Effector memory CD4-positive, alpha-beta T cell (primary cell): ENCODE results near the gene ABCA9.

ENCODE experiments used
- DNase-seq, 3 donors: peaks; one replicate each; pipeline ENCODE4 v3.0.0-alpha.2; 2020
- H3K27ac ChIP-seq: 2 replicates; pipeline ENCODE4 v1.7.0; 2013; ENCODE audit warnings: mild to moderate bottlenecking, low read length, moderate library complexity; ENCODE audit not compliant: insufficient read depth, poor library complexity, severe bottlenecking
- H3K27me3 ChIP-seq: replicated peaks from 2 replicates; pipeline ENCODE4 v1.7.0; 2013; ENCODE audit warnings: mild to moderate bottlenecking, low read length; ENCODE audit not compliant: insufficient read depth, control insufficient read depth, poor library complexity, severe bottlenecking
- H3K36me3 ChIP-seq: 2 replicates; pipeline ENCODE4 v1.7.0; 2013; ENCODE audit warnings: mild to moderate bottlenecking, low read length, moderate library complexity; ENCODE audit not compliant: control insufficient read depth, insufficient read depth
- H3K4me1 ChIP-seq: 2 replicates; pipeline ENCODE4 v1.7.0; 2013; ENCODE audit warnings: low read length, mild to moderate bottlenecking; ENCODE audit not compliant: control insufficient read depth, insufficient read depth, poor library complexity, severe bottlenecking
- H3K4me3 ChIP-seq: 2 replicates; pipeline ENCODE4 v1.7.0; 2013; ENCODE audit warnings: low read length, low read depth, mild to moderate bottlenecking; ENCODE audit not compliant: insufficient read depth, poor library complexity, severe bottlenecking
- H3K9me3 ChIP-seq: 2 replicates; pipeline ENCODE4 v1.7.0; 2013; ENCODE audit warnings: mild to moderate bottlenecking, low read length, moderate library complexity; ENCODE audit not compliant: control insufficient read depth
- total RNA-seq, 3 donors: gene quantifications; one replicate each; lab custom pipeline; 2026; lab: John Stamatoyannopoulos, UW

ABCA9 gene, protein sequence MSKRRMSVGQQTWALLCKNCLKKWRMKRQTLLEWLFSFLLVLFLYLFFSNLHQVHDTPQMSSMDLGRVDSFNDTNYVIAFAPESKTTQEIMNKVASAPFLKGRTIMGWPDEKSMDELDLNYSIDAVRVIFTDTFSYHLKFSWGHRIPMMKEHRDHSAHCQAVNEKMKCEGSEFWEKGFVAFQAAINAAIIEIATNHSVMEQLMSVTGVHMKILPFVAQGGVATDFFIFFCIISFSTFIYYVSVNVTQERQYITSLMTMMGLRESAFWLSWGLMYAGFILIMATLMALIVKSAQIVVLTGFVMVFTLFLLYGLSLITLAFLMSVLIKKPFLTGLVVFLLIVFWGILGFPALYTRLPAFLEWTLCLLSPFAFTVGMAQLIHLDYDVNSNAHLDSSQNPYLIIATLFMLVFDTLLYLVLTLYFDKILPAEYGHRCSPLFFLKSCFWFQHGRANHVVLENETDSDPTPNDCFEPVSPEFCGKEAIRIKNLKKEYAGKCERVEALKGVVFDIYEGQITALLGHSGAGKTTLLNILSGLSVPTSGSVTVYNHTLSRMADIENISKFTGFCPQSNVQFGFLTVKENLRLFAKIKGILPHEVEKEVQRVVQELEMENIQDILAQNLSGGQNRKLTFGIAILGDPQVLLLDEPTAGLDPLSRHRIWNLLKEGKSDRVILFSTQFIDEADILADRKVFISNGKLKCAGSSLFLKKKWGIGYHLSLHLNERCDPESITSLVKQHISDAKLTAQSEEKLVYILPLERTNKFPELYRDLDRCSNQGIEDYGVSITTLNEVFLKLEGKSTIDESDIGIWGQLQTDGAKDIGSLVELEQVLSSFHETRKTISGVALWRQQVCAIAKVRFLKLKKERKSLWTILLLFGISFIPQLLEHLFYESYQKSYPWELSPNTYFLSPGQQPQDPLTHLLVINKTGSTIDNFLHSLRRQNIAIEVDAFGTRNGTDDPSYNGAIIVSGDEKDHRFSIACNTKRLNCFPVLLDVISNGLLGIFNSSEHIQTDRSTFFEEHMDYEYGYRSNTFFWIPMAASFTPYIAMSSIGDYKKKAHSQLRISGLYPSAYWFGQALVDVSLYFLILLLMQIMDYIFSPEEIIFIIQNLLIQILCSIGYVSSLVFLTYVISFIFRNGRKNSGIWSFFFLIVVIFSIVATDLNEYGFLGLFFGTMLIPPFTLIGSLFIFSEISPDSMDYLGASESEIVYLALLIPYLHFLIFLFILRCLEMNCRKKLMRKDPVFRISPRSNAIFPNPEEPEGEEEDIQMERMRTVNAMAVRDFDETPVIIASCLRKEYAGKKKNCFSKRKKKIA (N-terminal part only)
- 0 to 0.35 (median 0.19) reads per million in 3 donors for total RNA-seq

DNA sequence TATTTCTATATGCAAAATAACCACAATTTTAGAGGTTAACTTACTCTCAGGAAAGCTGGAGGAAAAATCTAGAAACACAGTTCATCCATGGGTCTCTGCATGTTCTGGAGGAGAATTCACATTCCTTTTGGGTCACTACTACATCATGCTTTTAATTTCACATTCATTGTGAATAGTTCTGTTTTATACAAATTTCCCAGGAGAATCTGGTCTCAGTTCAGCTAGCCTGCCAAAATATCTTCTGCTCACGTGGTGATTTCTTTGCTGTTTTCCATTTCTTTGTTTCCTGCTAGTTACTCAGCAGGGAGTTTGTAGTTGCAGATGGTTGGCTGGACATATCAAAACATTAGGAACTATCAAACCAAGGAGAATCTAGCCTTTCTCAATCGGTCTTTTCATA is at the start of gene ABCA9:
Gene ABCA9 (minus strand): TSS at position 106 of the 400 bp plus-strand sequence. CDS start 9,801 bp downstream, outside the sequence.
- Histone ChIP-seq H3K27me3 (no peaks in the 10 kb centered on the region), H3K9me3 (no peaks in the 10 kb centered on the region), H3K27ac (no peak within 1 kb of the TSS), H3K4me1 (no peaks in the 10 kb centered on the region), H3K4me3 (no peak within 1 kb of the TSS), H3K36me3 (no peaks in the 10 kb centered on the region)
- no peak for DNase-seq

GRCh38 chr17:69105907-69106730 is 45.4 kb upstream of the ABCA9 start:
- DNase-seq, result no peak
- no peaks in the 10 kb centered on the region for H3K36me3 ChIP-seq
- no peaks in the 10 kb centered on the region for H3K4me1 ChIP-seq
- H3K4me3 ChIP-seq, result no peak overlapping the region
- no peaks in the 10 kb centered on the region for H3K27me3 ChIP-seq
- no peak overlapping the region for H3K27ac ChIP-seq
- no peaks in the 10 kb centered on the region for H3K9me3 ChIP-seq

DNA sequence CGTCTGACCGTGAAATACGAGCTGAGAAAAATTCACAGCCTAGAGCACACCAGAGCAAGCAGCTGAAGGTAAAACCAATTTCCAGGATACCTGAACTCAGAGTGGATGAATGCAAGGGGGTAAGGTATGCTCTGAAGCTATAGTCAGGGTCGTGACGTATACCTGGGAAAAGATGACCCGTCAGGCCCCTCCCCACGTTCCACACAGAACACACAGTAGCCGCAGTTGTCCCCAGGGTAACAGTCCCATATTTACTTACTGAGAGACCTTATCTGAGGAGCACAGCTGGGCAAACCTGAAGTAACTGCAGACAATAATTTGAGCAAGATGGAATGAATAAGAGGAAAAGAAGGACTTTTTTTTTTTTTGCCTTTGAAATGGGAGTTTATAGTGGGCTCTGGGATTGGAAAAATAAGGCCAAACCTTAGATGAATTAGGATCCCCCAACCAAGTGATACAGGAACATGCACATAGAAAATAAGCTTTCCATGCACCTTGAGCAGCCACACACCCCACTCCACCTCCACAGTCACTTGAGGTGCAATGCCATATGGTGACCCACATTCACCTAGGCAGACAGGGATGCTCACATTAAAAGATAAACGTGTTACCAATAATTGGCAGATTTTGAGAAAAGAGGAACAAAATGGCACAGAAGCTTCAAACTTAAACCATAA is 43.0 kb upstream of the ABCA9 start:
- H3K4me3 ChIP-seq, result no peak overlapping the region
- H3K36me3 ChIP-seq, result no peaks in the 10 kb centered on the region
- H3K27me3 ChIP-seq, result no peaks in the 10 kb centered on the region
- DNase-seq, result no peak
- H3K9me3 ChIP-seq, result no peaks in the 10 kb centered on the region
- no peak overlapping the region for H3K27ac ChIP-seq
- no peaks in the 10 kb centered on the region for H3K4me1 ChIP-seq

DNA sequence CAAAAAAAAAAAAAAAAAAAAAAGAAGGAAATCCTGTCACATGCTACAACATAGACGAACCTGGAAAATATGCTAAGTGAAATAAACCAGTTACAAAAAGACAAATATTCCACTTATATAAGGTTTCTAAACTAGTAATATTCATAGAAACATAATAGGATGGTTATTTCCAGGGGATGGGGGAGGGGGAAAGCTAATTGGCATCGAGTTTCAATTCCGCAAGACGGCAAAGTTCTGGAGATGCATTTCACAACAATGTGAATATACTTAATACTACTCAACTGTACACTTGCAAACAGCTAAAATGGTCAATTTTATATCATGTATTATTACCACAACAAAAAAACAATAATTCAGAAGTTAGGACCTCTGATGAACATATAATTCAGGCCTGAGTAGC is 37.9 kb upstream of the ABCA9 start:
- Histone ChIP-seq H3K27me3 (no peaks in the 10 kb centered on the region), H3K9me3 (no peaks in the 10 kb centered on the region), H3K4me3 (no peak overlapping the region), H3K36me3 (no peaks in the 10 kb centered on the region), H3K4me1 (no peaks in the 10 kb centered on the region), H3K27ac (no peak overlapping the region)
- no peak for DNase-seq

DNA sequence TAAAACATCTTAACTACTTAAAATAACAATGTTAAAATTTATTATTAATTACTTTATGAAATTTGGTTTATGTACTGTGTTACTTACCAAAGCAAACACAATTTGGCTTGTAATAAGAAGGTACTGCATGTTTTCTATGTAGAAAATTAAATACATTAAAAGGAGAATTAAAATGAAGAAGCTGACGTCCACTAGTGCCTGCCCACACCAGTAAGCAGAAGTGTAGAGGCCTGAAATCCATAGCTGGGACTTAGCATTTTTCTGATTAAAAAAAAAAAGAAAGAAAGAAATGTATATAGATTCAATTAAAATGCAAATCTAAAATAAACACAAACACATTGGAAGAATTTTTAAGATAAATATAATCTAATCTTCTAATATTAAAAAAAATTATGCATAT is 35.8 kb upstream of the ABCA9 start:
- H3K27ac ChIP-seq, result no peak overlapping the region
- DNase-seq, result no peak
- H3K27me3 ChIP-seq, result no peaks in the 10 kb centered on the region
- no peak overlapping the region for H3K4me3 ChIP-seq
- no peaks in the 10 kb centered on the region for H3K36me3 ChIP-seq
- no peaks in the 10 kb centered on the region for H3K9me3 ChIP-seq
- no peaks in the 10 kb centered on the region for H3K4me1 ChIP-seq

- H3K27ac ChIP-seq, result no peak overlapping the region
- no peak overlapping the region for H3K4me3 ChIP-seq
- H3K9me3 ChIP-seq, result no peaks in the 10 kb centered on the region
- H3K4me1 ChIP-seq, result no peaks in the 10 kb centered on the region
- DNase-seq, result no peak
- no peaks in the 10 kb centered on the region for H3K27me3 ChIP-seq
- no peaks in the 10 kb centered on the region for H3K36me3 ChIP-seq
These were observed 33.3 kb upstream of the ABCA9 start for GRCh38 chr17:69093995-69094394.

GRCh38 chr17:69093279-69093789 is 32.6 kb upstream of the ABCA9 start:
- H3K9me3 ChIP-seq, result no peaks in the 10 kb centered on the region
- no peak overlapping the region for H3K27ac ChIP-seq
- no peak overlapping the region for H3K4me3 ChIP-seq
- H3K27me3 ChIP-seq, result no peaks in the 10 kb centered on the region
- DNase-seq, result no peak
- no peaks in the 10 kb centered on the region for H3K36me3 ChIP-seq
- H3K4me1 ChIP-seq, result no peaks in the 10 kb centered on the region

DNA sequence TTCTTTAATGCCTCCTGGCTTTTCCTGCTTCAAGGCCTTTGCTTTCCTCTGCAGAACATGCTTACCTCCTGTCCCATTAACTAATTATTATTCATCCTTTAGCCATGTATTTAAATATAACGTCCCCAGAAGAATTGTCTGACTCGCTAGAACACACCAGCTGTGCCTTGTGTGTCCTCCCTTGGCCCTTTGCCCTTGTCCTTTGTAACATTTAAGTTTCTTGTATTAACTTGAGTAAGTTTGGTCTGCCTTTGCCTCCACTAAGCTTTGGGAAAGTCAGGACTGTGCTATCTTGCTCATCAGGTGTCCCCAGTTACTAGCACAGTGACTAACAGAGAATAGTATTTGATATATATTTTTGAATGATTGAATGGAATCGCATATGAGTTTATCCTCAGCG is 29.6 kb upstream of the ABCA9 start:
- Histone ChIP-seq H3K27ac (no peak overlapping the region), H3K27me3 (no peaks in the 10 kb centered on the region), H3K36me3 (no peaks in the 10 kb centered on the region), H3K4me3 (no peak overlapping the region), H3K4me1 (no peaks in the 10 kb centered on the region), H3K9me3 (no peaks in the 10 kb centered on the region)
- DNase-seq, result no peak
